A204.1 (cell line): Measurements from ENCODE around the gene PITPNB.
A peak's percentile ranks its signal among the peaks of the same experiment; 100 is the strongest.

Experiments used
- FAIRE-seq: peaks from 2 replicates; lab custom pipeline; 2012; peaks lifted over from hg19 to GRCh38; lab: Jason Lieb, UNC

PITPNB gene

GRCh38 chr22:27919222-27919941 is at the start of gene PITPNB:
Gene PITPNB (minus strand): TSS chr22:27919256. CDS start chr22:27919191, 65 bp downstream.
- FAIRE-seq, result peak; percentile 43

- FAIRE-seq, result no peak
Observed at GRCh38 chr22:27966168-27967064, 47.4 kb upstream of the PITPNB start.

GRCh38 chr22:27962268-27963044 is 43.4 kb upstream of the PITPNB start:
- no peak for FAIRE-seq

GRCh38 chr22:27961680-27962079 is 42.6 kb upstream of the PITPNB start:
- FAIRE-seq, result peak; percentile 35

- no peak for FAIRE-seq
Observed at GRCh38 chr22:27961182-27961581, 42.1 kb upstream of the PITPNB start.

- no peak for FAIRE-seq
Observed at GRCh38 chr22:27959335-27960090, 40.5 kb upstream of the PITPNB start.

GRCh38 chr22:27952779-27953178 is 33.7 kb upstream of the PITPNB start:
- no peak for FAIRE-seq

GRCh38 chr22:27952091-27952490 is 33.0 kb upstream of the PITPNB start:
- FAIRE-seq, result no peak

GRCh38 chr22:27949421-27949820 is 30.4 kb upstream of the PITPNB start:
- FAIRE-seq, result no peak

- FAIRE-seq, result no peak
Observed at GRCh38 chr22:27948569-27948968, 29.5 kb upstream of the PITPNB start.

- no peak for FAIRE-seq
Observed at GRCh38 chr22:27947448-27947847, 28.4 kb upstream of the PITPNB start.

GRCh38 chr22:27941143-27941542 is 22.1 kb upstream of the PITPNB start:
- no peak for FAIRE-seq

- FAIRE-seq, result no peak
Observed at GRCh38 chr22:27937453-27937852, 18.4 kb upstream of the PITPNB start.

- FAIRE-seq, result no peak
Observed at GRCh38 chr22:27935897-27936296, 16.8 kb upstream of the PITPNB start.

- FAIRE-seq, result no peak
Observed at GRCh38 chr22:27934069-27934468, 15.0 kb upstream of the PITPNB start.

- no peak for FAIRE-seq
Observed at GRCh38 chr22:27933186-27933983, 14.3 kb upstream of the PITPNB start.

- FAIRE-seq, result no peak
Observed at GRCh38 chr22:27930331-27931060, 11.4 kb upstream of the PITPNB start.

GRCh38 chr22:27927608-27928007 is 8.6 kb upstream of the PITPNB start:
- FAIRE-seq, result no peak

GRCh38 chr22:27925331-27925730 is 6.3 kb upstream of the PITPNB start:
- FAIRE-seq, result no peak
